Neural progenitor cell (in vitro differentiated cells): ENCODE measurements around the gene TMEM247.

Source experiments
- EZH2 ChIP-seq: fragments of 200-600 bp; sonication (generic); IDR thresholded peaks from 2 replicates; pipeline ENCODE4 v1.6.1; 2017; ENCODE audit warnings: antibody characterized with exemption, mild to moderate bottlenecking, moderate library complexity
- TF ChIP-seq, protein P1 (sequence below): fragments of 200-600 bp; sonication (generic); IDR thresholded peaks from 2 replicates; pipeline ENCODE4 v1.5.1; 2017; ENCODE audit warnings: antibody characterized with exemption, mild to moderate bottlenecking

GRCh38 chr2:46500801-46501200 lies 21.4 kb downstream of the TMEM247 start:
- no peak for TF ChIP-seq EZH2
- TF ChIP-seq, protein P1, sequence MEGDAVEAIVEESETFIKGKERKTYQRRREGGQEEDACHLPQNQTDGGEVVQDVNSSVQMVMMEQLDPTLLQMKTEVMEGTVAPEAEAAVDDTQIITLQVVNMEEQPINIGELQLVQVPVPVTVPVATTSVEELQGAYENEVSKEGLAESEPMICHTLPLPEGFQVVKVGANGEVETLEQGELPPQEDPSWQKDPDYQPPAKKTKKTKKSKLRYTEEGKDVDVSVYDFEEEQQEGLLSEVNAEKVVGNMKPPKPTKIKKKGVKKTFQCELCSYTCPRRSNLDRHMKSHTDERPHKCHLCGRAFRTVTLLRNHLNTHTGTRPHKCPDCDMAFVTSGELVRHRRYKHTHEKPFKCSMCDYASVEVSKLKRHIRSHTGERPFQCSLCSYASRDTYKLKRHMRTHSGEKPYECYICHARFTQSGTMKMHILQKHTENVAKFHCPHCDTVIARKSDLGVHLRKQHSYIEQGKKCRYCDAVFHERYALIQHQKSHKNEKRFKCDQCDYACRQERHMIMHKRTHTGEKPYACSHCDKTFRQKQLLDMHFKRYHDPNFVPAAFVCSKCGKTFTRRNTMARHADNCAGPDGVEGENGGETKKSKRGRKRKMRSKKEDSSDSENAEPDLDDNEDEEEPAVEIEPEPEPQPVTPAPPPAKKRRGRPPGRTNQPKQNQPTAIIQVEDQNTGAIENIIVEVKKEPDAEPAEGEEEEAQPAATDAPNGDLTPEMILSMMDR, result no peak
